Coronary artery (tissue), 2 donors: ENCODE data around the gene FBXL17.

Experiments used
- DNase-seq: peaks from one replicate; pipeline ENCODE4 v3.0.0-alpha.2; 2017; ENCODE audit warnings: low spot score
- H3K27ac ChIP-seq, 2 donors: fragments of 200-600 bp; sonication (generic); one replicate each; pipeline ENCODE4 v1.5.1; 2016 to 2019
- H3K4me3 ChIP-seq: fragments of 200-600 bp; sonication (generic); 2 replicates; pipeline ENCODE4 v1.5.1; 2016; ENCODE audit warnings: mild to moderate bottlenecking, moderate library complexity
- TF ChIP-seq, protein P1 (sequence below): fragments of 200-600 bp; sonication (generic); IDR thresholded peaks from one replicate; pipeline ENCODE4 v1.5.1; 2019; ENCODE audit warnings: antibody characterized with exemption

Gene FBXL17

DNA sequence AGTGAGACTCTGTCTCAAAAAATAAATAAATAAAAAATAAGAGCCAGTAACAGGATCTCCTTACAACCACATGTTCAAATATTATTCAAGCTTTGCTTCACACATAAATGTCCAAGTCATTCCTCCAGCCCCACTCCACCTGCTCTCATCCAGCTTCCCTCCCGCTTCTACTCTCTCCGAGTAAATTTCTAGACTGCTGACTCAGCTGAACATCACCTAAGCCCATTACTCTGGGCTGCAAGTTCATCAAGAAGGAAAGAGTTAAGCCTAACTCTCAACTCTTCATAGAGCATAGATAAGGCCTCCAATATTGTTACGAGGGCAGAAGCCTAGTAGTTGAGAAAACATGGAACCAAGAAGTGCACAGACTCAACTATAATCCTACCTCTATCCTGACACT, 300.2 kb downstream of the FBXL17 start:
- TF ChIP-seq, protein P1, sequence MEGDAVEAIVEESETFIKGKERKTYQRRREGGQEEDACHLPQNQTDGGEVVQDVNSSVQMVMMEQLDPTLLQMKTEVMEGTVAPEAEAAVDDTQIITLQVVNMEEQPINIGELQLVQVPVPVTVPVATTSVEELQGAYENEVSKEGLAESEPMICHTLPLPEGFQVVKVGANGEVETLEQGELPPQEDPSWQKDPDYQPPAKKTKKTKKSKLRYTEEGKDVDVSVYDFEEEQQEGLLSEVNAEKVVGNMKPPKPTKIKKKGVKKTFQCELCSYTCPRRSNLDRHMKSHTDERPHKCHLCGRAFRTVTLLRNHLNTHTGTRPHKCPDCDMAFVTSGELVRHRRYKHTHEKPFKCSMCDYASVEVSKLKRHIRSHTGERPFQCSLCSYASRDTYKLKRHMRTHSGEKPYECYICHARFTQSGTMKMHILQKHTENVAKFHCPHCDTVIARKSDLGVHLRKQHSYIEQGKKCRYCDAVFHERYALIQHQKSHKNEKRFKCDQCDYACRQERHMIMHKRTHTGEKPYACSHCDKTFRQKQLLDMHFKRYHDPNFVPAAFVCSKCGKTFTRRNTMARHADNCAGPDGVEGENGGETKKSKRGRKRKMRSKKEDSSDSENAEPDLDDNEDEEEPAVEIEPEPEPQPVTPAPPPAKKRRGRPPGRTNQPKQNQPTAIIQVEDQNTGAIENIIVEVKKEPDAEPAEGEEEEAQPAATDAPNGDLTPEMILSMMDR: no peak
- no peak for DNase-seq
- Histone ChIP-seq H3K4me3 (no peak overlapping the region), H3K27ac (no peak overlapping the region)

DNA sequence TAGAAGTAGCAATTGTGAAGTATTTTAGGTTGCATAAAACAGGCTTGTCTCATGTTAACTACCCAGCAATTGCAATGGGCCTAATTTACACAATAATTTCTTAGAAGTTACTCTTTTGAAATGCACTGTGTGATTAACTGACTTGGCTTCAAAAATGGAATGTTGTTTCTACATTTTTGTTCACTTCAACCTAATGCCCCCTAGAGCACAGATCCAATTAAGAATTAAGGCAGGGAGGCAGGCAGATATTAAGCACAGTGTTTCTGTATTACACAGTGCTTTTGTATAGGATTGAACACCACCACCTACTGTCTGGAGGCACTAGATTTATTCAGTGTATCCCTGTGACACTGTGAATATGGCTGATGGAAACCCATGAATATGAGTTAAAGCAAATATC, 302.1 kb downstream of the FBXL17 start:
- TF ChIP-seq, protein P1: no peak
- DNase-seq: no peak
- Histone ChIP-seq H3K27ac (no peak overlapping the region), H3K4me3 (no peak overlapping the region)

GRCh38 chr5:108078882-108079281, 303.0 kb downstream of the FBXL17 start:
- TF ChIP-seq, protein P1: no peak
- no peak for DNase-seq
- no peak overlapping the region for H3K4me3 ChIP-seq
- no peak overlapping the region for H3K27ac ChIP-seq

- DNase-seq: no peak
- TF ChIP-seq, protein P1: no peak
- Histone ChIP-seq H3K4me3 (no peak overlapping the region), H3K27ac (no peak overlapping the region)
Observed at GRCh38 chr5:108078345-108078744, 303.6 kb downstream of the FBXL17 start.

DNA sequence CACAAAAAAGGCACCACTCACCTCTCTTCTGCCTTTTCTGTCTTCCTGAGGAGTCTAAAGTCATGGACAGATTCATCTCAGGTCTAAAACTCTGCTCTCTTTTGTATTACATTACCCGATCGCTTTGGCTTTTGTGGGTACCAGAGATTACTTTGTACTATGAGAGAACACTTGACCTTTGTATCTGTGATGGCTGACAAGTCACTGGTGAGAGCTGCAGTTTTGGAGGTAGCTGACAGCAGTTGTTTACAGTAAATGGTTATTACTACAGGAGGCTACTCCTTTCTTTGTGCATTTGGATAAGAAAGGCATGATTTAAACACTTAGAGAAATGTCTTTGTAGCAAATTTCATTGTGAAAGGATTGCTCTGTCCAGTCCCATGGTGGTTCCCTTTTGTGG, 307.3 kb downstream of the FBXL17 start:
- TF ChIP-seq, protein P1: no peak
- no peak overlapping the region for H3K4me3 ChIP-seq
- no peak overlapping the region for H3K27ac ChIP-seq
- DNase-seq: no peak

DNA sequence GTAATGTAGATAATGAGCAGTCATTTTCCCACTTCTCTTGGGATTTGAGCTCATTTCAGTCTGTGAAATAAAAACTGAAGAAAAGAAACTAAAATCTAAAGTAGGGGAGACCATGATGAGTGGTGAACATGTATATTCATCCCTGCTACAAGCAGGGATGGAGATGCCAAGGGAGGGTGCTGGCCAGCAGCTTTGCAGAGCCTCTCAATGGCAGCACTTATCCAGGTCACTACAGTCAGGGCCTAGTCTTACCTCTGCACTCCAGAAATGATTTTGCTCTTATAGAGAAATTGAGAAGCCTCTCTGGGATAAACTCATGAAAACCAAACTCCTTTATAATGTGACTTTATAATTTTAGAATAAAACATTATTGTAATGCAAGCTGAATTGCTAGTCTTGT, 317.6 kb downstream of the FBXL17 start:
- TF ChIP-seq, protein P1: no peak
- H3K4me3 ChIP-seq: no peak overlapping the region
- no peak overlapping the region for H3K27ac ChIP-seq
- no peak for DNase-seq

DNA sequence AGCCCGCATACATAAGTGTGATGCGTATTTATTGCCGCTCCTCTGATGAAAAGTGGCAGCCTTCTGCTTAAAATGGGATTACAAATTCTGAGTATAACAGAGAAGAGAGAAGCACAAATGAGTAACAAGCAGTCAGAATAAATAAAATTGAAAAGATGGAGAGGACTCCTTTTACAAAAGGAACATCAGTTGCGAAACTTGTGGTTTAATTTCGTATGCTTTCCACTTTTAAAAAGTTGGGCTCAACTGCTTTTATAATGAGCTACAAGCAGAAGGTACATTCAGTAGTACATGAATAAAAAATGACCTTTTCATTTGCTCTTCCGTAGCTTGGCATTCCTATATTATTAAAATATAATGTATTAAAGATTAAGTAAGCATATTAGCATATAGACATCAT, 320.0 kb downstream of the FBXL17 start:
- DNase-seq: no peak
- H3K4me3 ChIP-seq: no peak overlapping the region
- no peak overlapping the region for H3K27ac ChIP-seq
- TF ChIP-seq, protein P1: no peak
